Osteoblast (primary cell): Measurements from ENCODE around the gene ARMH3. TPM values are rescaled to one million over a fixed set of nuclear protein-coding genes. Genes with fewer than 3 reads are reported as not detected.

Source experiments
- DNase-seq: peaks from one replicate; pipeline ENCODE4 v3.0.0; 2011; ENCODE audit warnings: low spot score, mixed read lengths; ENCODE audit not compliant: insufficient read length; ENCODE audit errors: missing footprints
- H2AFZ ChIP-seq: 2 replicates; pipeline ENCODE4 v1.6.0; 2011; ENCODE audit warnings: mild to moderate bottlenecking, low read length
- H3K27ac ChIP-seq: 2 replicates; pipeline ENCODE4 v1.5.1; 2011; ENCODE audit warnings: mild to moderate bottlenecking, low read depth, low read length, moderate library complexity
- H3K27me3 ChIP-seq: 2 replicates; pipeline ENCODE4 v1.6.0; 2012; ENCODE audit warnings: mild to moderate bottlenecking, control low read depth, inconsistent platforms, low read length, moderate library complexity; ENCODE audit not compliant: insufficient read depth
- H3K36me3 ChIP-seq: 2 replicates; pipeline ENCODE4 v1.5.1; 2011; ENCODE audit warnings: mild to moderate bottlenecking, low read length, control low read depth, moderate library complexity; ENCODE audit not compliant: insufficient read depth
- H3K4me1 ChIP-seq: 2 replicates; pipeline ENCODE4 v1.5.1; 2011; ENCODE audit warnings: mild to moderate bottlenecking, low read length, control low read depth, moderate library complexity; ENCODE audit not compliant: insufficient read depth
- H3K4me2 ChIP-seq: 2 replicates; pipeline ENCODE4 v1.6.0; 2011; ENCODE audit warnings: mild to moderate bottlenecking, low read length; ENCODE audit not compliant: insufficient read depth
- H3K4me3 ChIP-seq: fragments of 200-600 bp; sonication (generic); 3 replicates; pipeline ENCODE4 v1.5.1; 2012; ENCODE audit warnings: mild to moderate bottlenecking, low read length, inconsistent platforms; ENCODE audit not compliant: insufficient read depth
- H3K79me2 ChIP-seq: 2 replicates; pipeline ENCODE4 v1.6.0; 2012; ENCODE audit warnings: mild to moderate bottlenecking, low read length, control low read depth, inconsistent platforms; ENCODE audit not compliant: insufficient read depth
- H3K9me3 ChIP-seq: 2 replicates; pipeline ENCODE4 v1.5.1; 2011; ENCODE audit warnings: low read depth, low read length, control low read depth
- H4K20me1 ChIP-seq: 2 replicates; pipeline ENCODE4 v1.6.0; 2012; ENCODE audit warnings: mild to moderate bottlenecking, low read length, control low read depth; ENCODE audit not compliant: insufficient read depth
- CTCF ChIP-seq: IDR thresholded peaks from 2 replicates; pipeline ENCODE4 v1.5.1; 2011; ENCODE audit warnings: mild to moderate bottlenecking, low read depth, low read length, moderate library complexity; ENCODE audit errors: extremely low read depth
- total RNA-seq: library from RNA; depleted of rRNA; stranded (reverse); fragments of >200 nt; gene quantifications from 2 replicates; pipeline ENCODE4 v1.2.3, GENCODE V29; 2012

The ARMH3 gene
- total RNA-seq, 1 donor, result 9.4 TPM

- DNase-seq, result no peak
- H3K9me3 ChIP-seq, result no peaks in the 10 kb centered on the region
- no peaks in the 10 kb centered on the region for H3K27me3 ChIP-seq
- no peak overlapping the region for H3K4me3 ChIP-seq
- no peaks in the 10 kb centered on the region for H4K20me1 ChIP-seq
- H3K79me2 ChIP-seq, result no peaks in the 10 kb centered on the region
- H3K36me3 ChIP-seq, result no peaks in the 10 kb centered on the region
- no peaks in the 10 kb centered on the region for H3K4me1 ChIP-seq
- no peak overlapping the region for H3K4me2 ChIP-seq
- H2AFZ ChIP-seq, result no peak overlapping the region
- H3K27ac ChIP-seq, result no peak overlapping the region
- TF ChIP-seq CTCF, result no peak
These were observed 196.4 kb downstream of the ARMH3 start for GRCh38 chr10:101859530-101859929.

- Histone ChIP-seq H3K27ac (no peak overlapping the region), H3K4me2 (no peak overlapping the region), H3K9me3 (no peaks in the 10 kb centered on the region), H3K79me2 (no peaks in the 10 kb centered on the region), H2AFZ (no peak overlapping the region), H3K4me1 (no peaks in the 10 kb centered on the region), H3K36me3 (no peaks in the 10 kb centered on the region), H3K27me3 (no peaks in the 10 kb centered on the region), H4K20me1 (no peaks in the 10 kb centered on the region), H3K4me3 (no peak overlapping the region)
- no peak for DNase-seq
- TF ChIP-seq CTCF, result no peak
These were observed 197.1 kb downstream of the ARMH3 start for GRCh38 chr10:101858723-101859500.

- DNase-seq, result no peak
- no peaks in the 10 kb centered on the region for H3K4me1 ChIP-seq
- no peak overlapping the region for H2AFZ ChIP-seq
These were observed 198.0 kb downstream of the ARMH3 start for GRCh38 chr10:101857802-101858476.

More at GRCh38 chr10:101857802-101858476, 198.0 kb downstream of the ARMH3 start:
- H3K4me3 ChIP-seq, result no peak overlapping the region
- no peak overlapping the region for H3K27ac ChIP-seq
- no peak for TF ChIP-seq CTCF
- no peaks in the 10 kb centered on the region for H3K27me3 ChIP-seq
- no peaks in the 10 kb centered on the region for H4K20me1 ChIP-seq
- no peaks in the 10 kb centered on the region for H3K9me3 ChIP-seq
- no peak overlapping the region for H3K4me2 ChIP-seq
- no peaks in the 10 kb centered on the region for H3K36me3 ChIP-seq
- H3K79me2 ChIP-seq, result no peaks in the 10 kb centered on the region
